A673 (cell line): Measurements from ENCODE around the gene ACOXL. TPM values are rescaled to one million over a fixed set of nuclear protein-coding genes. Genes with fewer than 3 reads are reported as not detected.

Source experiments
- BruUV-seq: library from RNA; stranded (reverse); fragments of 400-500 nt; replicated peaks from 2 replicates; lab custom pipeline; 2021; lab: Mats Ljungman, UMichigan
- CTCF ChIA-PET: fragments of 300-600 bp; sonication (Branson Sonifier 250); formaldehyde crosslinking; loops from one replicate; lab custom pipeline; 2022; ENCODE audit warnings: antibody characterized with exemption; lab: Charles Lee
- POLR2A ChIA-PET: fragments of 300-600 bp; sonication (Branson Sonifier 250); formaldehyde crosslinking; loops from one replicate; lab custom pipeline; 2022; ENCODE audit warnings: antibody characterized with exemption; ENCODE audit not compliant: low non-redundant PET; lab: Charles Lee
- DNase-seq: peaks from one replicate; pipeline ENCODE4 v3.0.0-alpha.2; 2015; ENCODE audit warnings: low spot score
- H3K27ac ChIP-seq: fragments of 200-600 bp; sonication (generic); 2 replicates; pipeline ENCODE4 v1.5.1; 2016; ENCODE audit warnings: mixed run types, low read depth, mild to moderate bottlenecking, mixed read lengths, antibody characterized with exemption, low read length; ENCODE audit not compliant: poor library complexity, severe bottlenecking
- H3K27me3 ChIP-seq: fragments of 200-600 bp; sonication (generic); replicated peaks from 2 replicates; pipeline ENCODE4 v1.6.1; 2017; ENCODE audit warnings: mixed run types, low read depth, mild to moderate bottlenecking, mixed read lengths, antibody characterized with exemption, low read length; ENCODE audit not compliant: insufficient read depth, poor library complexity
- H3K36me3 ChIP-seq: fragments of 200-600 bp; sonication (generic); 2 replicates; pipeline ENCODE4 v1.6.1; 2016; ENCODE audit warnings: mixed run types, mild to moderate bottlenecking, mixed read lengths, antibody characterized with exemption, low read length; ENCODE audit not compliant: insufficient read depth, poor library complexity, severe bottlenecking
- H3K4me1 ChIP-seq: fragments of 200-600 bp; sonication (generic); 2 replicates; pipeline ENCODE4 v1.6.1; 2017; ENCODE audit warnings: mixed run types, mild to moderate bottlenecking, mixed read lengths, antibody characterized with exemption, low read length; ENCODE audit not compliant: insufficient read depth, poor library complexity, severe bottlenecking
- H3K4me3 ChIP-seq: fragments of 200-600 bp; sonication (generic); 2 replicates; pipeline ENCODE4 v1.5.1; 2016; ENCODE audit warnings: low read depth, mixed run types, mild to moderate bottlenecking, mixed read lengths, low read length; ENCODE audit not compliant: poor library complexity, severe bottlenecking
- H3K9me3 ChIP-seq: fragments of 200-600 bp; sonication (generic); 2 replicates; pipeline ENCODE4 v1.6.1; 2016; ENCODE audit warnings: mixed run types, low read depth, mild to moderate bottlenecking, mixed read lengths, antibody characterized with exemption, low read length; ENCODE audit not compliant: poor library complexity, severe bottlenecking
- EZH2 ChIP-seq: fragments of 200-600 bp; sonication (generic); IDR thresholded peaks from 2 replicates; pipeline ENCODE4 v1.6.1; 2017; ENCODE audit warnings: borderline replicate concordance, low read depth, mild to moderate bottlenecking, mixed read lengths, antibody characterized with exemption, low read length; ENCODE audit not compliant: poor library complexity, severe bottlenecking
- intact Hi-C: fragments of 100-400 bp; cut with micrococcal nuclease; formaldehyde crosslinking; loops from one replicate; pipeline ENCODE4 v1.10.0; 2022; ENCODE audit not compliant: unreplicated experiment
- total RNA-seq: library from RNA; stranded (reverse); gene quantifications from 2 replicates; pipeline ENCODE4 v1.2.3, GENCODE V29; 2021
- TF ChIP-seq, protein P1 (sequence below): fragments of 300-800, 200-600 bp; sonication (generic); conservative IDR thresholded peaks from 2 replicates; pipeline ENCODE4 v1.5.1; 2017; ENCODE audit warnings: low read depth, mild to moderate bottlenecking, antibody characterized with exemption, low read length, moderate library complexity, mixed read lengths

The ACOXL gene
- total RNA-seq, 1 experiment from 2014 or later = not detected

DNA sequence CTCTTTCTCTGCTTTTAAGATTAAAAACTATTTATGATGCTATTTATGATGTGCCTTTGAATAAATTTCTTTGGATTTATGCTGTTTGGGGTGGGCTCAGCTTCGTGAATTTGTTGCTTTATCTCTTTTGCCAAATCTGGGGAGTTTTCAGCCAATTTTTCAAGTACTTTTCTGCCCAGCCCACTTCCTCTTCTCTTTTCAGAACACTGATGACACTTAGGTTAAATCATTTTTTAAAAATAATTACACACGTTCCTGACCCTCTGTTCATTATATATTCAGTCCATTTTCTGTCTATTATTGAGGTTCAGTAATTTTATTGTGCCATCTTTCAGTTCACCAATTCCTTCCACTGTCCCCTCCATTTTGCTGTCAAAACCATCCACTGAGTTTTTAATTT, 373.6 kb downstream of the ACOXL start:
- Histone ChIP-seq H3K4me3 (no peak overlapping the region), H3K9me3 (no peaks in the 10 kb centered on the region), H3K36me3 (no peaks in the 10 kb centered on the region), H3K27me3 (peaks cover 12% of the 10 kb centered on the region), H3K4me1 (no peaks in the 10 kb centered on the region), H3K27ac (no peak overlapping the region)
- no peak for TF ChIP-seq EZH2
- TF ChIP-seq, protein P1, sequence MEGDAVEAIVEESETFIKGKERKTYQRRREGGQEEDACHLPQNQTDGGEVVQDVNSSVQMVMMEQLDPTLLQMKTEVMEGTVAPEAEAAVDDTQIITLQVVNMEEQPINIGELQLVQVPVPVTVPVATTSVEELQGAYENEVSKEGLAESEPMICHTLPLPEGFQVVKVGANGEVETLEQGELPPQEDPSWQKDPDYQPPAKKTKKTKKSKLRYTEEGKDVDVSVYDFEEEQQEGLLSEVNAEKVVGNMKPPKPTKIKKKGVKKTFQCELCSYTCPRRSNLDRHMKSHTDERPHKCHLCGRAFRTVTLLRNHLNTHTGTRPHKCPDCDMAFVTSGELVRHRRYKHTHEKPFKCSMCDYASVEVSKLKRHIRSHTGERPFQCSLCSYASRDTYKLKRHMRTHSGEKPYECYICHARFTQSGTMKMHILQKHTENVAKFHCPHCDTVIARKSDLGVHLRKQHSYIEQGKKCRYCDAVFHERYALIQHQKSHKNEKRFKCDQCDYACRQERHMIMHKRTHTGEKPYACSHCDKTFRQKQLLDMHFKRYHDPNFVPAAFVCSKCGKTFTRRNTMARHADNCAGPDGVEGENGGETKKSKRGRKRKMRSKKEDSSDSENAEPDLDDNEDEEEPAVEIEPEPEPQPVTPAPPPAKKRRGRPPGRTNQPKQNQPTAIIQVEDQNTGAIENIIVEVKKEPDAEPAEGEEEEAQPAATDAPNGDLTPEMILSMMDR = no peak
- DNase-seq = no peak
- BruUV-seq = no TSS peak
- ChIA-PET POLR2A (no interaction called here), CTCF (no interaction called here)
- intact Hi-C loops = no loop called here

DNA sequence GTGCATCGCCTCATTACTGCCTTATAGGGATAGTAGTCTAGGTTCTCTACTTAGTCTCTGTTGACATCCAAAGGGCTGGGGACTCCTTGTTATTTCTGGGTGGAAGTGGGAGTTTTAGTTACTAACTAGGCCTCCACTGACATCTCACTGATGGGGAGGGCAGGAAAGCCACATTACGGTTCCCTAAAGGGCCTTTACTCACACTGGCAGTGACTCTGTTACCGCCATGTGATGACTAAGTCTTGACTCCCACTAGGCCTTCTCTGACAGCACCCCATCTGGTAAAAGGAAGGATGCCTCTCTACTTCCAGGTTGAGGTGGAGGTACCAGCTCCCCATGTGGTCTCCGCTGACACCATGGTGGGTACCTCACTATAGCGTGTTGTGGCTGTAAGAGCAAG, 374.3 kb downstream of the ACOXL start:
- ChIA-PET CTCF (no interaction called here), POLR2A (no interaction called here)
- no peak for DNase-seq
- H3K4me3 ChIP-seq = no peak overlapping the region
- no TSS peak for BruUV-seq
- H3K27me3 ChIP-seq = peaks cover 12% of the 10 kb centered on the region
- intact Hi-C loops = no loop called here
- TF ChIP-seq, protein P1 = no peak
- no peak for TF ChIP-seq EZH2
- H3K9me3 ChIP-seq = no peaks in the 10 kb centered on the region
- H3K4me1 ChIP-seq = no peaks in the 10 kb centered on the region
- H3K27ac ChIP-seq = no peak overlapping the region
- H3K36me3 ChIP-seq = no peaks in the 10 kb centered on the region

DNA sequence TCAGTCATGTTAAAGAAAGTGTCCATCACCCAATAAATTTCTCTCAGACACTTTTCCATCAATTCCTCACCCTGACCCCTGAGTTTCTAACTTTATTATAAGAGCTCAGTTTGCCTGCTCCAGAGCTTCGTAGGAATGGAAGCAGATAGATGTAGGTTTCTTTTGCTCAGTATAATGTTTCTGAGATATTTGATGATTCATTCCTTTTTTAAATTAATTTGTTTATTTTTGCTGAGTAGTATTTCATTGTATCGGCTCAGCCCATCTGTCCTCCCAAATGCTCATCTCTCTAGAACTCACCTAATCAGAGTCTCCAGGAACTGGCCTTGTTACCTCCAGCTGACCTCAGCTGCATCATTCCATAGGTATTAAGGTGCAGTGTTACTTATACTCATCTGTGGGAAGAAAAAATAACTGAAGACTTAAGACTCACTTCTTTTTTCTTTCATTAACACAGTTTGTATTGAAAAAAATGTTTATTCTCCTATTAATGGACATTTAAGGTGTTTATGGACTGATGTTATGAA, 376.4 kb downstream of the ACOXL start:
- DNase-seq = no peak
- TF ChIP-seq, protein P1 = no peak
- TF ChIP-seq EZH2 = no peak
- Histone ChIP-seq H3K36me3 (no peaks in the 10 kb centered on the region), H3K4me3 (no peak overlapping the region), H3K4me1 (no peaks in the 10 kb centered on the region), H3K9me3 (no peaks in the 10 kb centered on the region), H3K27me3 (peaks cover 12% of the 10 kb centered on the region), H3K27ac (no peak overlapping the region)
- CTCF ChIA-PET = no interaction called here
- no TSS peak for BruUV-seq
- POLR2A ChIA-PET = no interaction called here
- intact Hi-C loops = no loop called here
